Measurements from ENCODE around the gene OR12D2. TPM values are rescaled to one million over a fixed set of nuclear protein-coding genes. Genes with fewer than 3 reads are reported as not detected.
"Not testable (repeated sequence)": the region's sequence is repeated elsewhere in the genome, so short reads cannot be mapped to it uniquely, and the experiment has no call there.

The OR12D2 gene, protein sequence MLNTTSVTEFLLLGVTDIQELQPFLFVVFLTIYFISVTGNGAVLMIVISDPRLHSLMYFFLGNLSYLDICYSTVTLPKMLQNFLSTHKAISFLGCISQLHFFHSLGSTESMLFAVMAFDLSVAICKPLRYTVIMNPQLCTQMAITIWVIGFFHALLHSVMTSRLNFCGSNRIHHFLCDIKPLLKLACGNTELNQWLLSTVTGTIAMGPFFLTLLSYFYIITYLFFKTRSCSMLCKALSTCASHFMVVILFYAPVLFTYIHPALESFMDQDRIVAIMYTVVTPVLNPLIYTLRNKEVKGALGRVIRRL
- total RNA-seq, result not detected
- polyA plus RNA-seq, result not detected
- not detected for total RNA-seq

DNA sequence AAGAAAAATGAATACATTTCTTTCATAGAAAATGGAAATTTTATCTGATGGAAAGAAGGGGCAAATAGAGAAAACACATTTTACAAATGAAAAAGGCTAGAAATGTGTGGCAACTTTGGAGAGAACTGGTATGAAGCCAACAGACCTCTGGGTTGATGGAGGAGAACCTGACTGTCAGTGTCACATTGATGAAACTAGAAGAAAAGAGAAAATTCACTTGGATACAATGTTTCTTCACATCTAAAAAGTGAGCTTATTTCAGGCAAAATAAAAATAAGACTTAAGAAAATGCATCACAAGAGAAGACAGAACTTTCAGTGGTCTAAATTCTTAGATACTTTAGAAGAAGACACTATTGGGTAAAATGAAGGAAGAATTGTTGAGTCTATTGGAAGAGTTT is at the start of gene OR12D2:
Gene OR12D2 (plus strand): TSS at position 301 of the 400 bp plus-strand sequence. CDS start 1,069 bp downstream, outside the sequence.
- Mint-ChIP-seq H3K4me1 (no peaks in the 10 kb centered on the region), H3K4me3 (no peak within 1 kb of the TSS), H3K27me3 (peaks cover 6 to 66% (median 48%) of the 10 kb centered on the region in 5 donors), H3K36me3 (no peaks in the 10 kb centered on the region), H3K27ac (no peak within 1 kb of the TSS), H3K9me3 (peaks cover 0 to 10% (median 0%) of the 10 kb centered on the region in 11 donors)
- no peaks in the 10 kb centered on the region for H3K36me3 ChIP-seq (ENCODE audit: control insufficient read depth in 2 of 3, insufficient read depth in 3 of 3, low read length in 3 of 3)
- H3K9me3 ChIP-seq (ENCODE audit: control insufficient read depth in 2 of 3, low read length in 3 of 3), result no peaks in the 10 kb centered on the region
- DNase-seq (no peak), ATAC-seq (no peak)
- no peaks in the 10 kb centered on the region for H3K4me1 ChIP-seq (ENCODE audit: control insufficient read depth in 2 of 2, insufficient read depth in 2 of 2, low read length in 2 of 2)
- POLR2A ChIA-PET, result no interaction called here
- intact Hi-C loops (cut with micrococcal nuclease), result no loop called here
- no peak within 1 kb of the TSS for H3K27ac ChIP-seq (ENCODE audit: low read depth, low read length)
- CTCF ChIA-PET, result no interaction called here
- peaks cover 0 to 9% of the 10 kb centered on the region in 2 donors for H3K27me3 ChIP-seq (ENCODE audit: control insufficient read depth in 2 of 2, insufficient read depth in 2 of 2, low read length in 2 of 2)
- H3K4me3 ChIP-seq (ENCODE audit: low read length), result no peak within 1 kb of the TSS

DNA sequence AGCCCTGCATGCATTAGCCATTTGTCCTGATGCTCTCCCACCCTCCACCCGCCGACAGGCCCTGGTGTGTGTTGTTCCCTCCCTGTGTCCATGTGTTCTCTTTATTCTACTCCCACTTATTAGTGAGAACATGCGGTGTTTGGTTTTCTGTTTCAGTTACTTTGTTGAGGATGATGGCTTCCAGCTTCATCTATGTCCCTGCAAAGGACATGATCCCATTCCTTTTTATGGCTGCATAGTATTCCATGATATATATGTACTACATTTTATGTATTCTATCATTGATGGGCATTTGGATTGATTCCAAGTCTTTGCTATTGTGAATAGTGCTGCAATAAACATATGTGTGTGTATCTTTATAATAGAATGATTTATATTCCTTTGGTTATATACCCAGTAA is 46.1 kb upstream of the OR12D2 start:
- POLR2A ChIA-PET; CTCF ChIA-PET; DNase-seq; H3K4me3 ChIP-seq (ENCODE audit: low read length); intact Hi-C loops (cut with micrococcal nuclease); H3K4me3 Mint-ChIP-seq; H3K27ac Mint-ChIP-seq; H3K27ac ChIP-seq (ENCODE audit: low read depth, low read length); H3K4me1 Mint-ChIP-seq; H3K9me3 ChIP-seq (ENCODE audit: control insufficient read depth in 2 of 3, low read length in 3 of 3); H3K27me3 ChIP-seq (ENCODE audit: control insufficient read depth in 2 of 2, insufficient read depth in 2 of 2, low read length in 2 of 2); ATAC-seq; H3K4me1 ChIP-seq (ENCODE audit: control insufficient read depth in 2 of 2, insufficient read depth in 2 of 2, low read length in 2 of 2); H3K36me3 ChIP-seq (ENCODE audit: control insufficient read depth in 2 of 3, insufficient read depth in 3 of 3, low read length in 3 of 3): not testable (repeated sequence)
- Mint-ChIP-seq H3K9me3 (peaks cover 0 to 37% (median 14%) of the 10 kb centered on the region in 11 donors), H3K36me3 (peaks cover 0 to 10% (median 0%) of the 10 kb centered on the region in 5 donors), H3K27me3 (peaks cover 9 to 72% (median 49%) of the 10 kb centered on the region in 5 donors)

DNA sequence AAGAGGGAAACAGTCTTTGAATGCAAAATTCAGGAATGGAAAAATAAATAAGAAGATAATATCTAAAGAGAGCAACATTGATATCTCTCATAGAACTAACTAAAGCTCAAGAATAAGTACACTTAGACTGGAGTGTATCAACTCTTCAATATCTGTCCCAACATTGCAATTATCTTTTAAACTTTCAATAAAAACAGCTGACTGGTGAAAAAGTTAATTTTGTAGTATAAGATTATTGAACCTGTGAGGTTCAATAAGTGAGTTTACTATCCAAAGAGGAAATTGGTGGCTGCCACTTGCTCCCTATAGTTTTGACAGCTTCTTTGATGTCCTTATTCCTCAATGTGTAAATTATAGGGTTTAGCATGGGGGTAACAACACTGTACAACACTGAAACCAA is 40.5 kb upstream of the OR12D2 start:
- DNase-seq, result no peak
- Mint-ChIP-seq H3K36me3 (peaks cover 0 to 10% (median 0%) of the 10 kb centered on the region in 5 donors), H3K4me1 (no peaks in the 10 kb centered on the region), H3K27me3 (peaks cover 14 to 79% (median 67%) of the 10 kb centered on the region in 5 donors), H3K4me3 (no peak overlapping the region), H3K9me3 (peaks cover 0 to 34% (median 12%) of the 10 kb centered on the region in 11 donors), H3K27ac (no peak overlapping the region)
- no peaks in the 10 kb centered on the region for H3K4me1 ChIP-seq (ENCODE audit: control insufficient read depth in 2 of 2, insufficient read depth in 2 of 2, low read length in 2 of 2)
- no peak overlapping the region for H3K4me3 ChIP-seq (ENCODE audit: low read length)
- CTCF ChIA-PET, result no interaction called here
- no peak for ATAC-seq
- H3K27me3 ChIP-seq (ENCODE audit: control insufficient read depth in 2 of 2, insufficient read depth in 2 of 2, low read length in 2 of 2), result no peaks in the 10 kb centered on the region
- POLR2A ChIA-PET, result no interaction called here
- no peaks in the 10 kb centered on the region for H3K9me3 ChIP-seq (ENCODE audit: control insufficient read depth in 2 of 3, low read length in 3 of 3)
- no peak overlapping the region for H3K27ac ChIP-seq (ENCODE audit: low read depth, low read length)
- no peaks in the 10 kb centered on the region for H3K36me3 ChIP-seq (ENCODE audit: control insufficient read depth in 2 of 3, insufficient read depth in 3 of 3, low read length in 3 of 3)
- intact Hi-C loops (cut with micrococcal nuclease), result no loop called here

DNA sequence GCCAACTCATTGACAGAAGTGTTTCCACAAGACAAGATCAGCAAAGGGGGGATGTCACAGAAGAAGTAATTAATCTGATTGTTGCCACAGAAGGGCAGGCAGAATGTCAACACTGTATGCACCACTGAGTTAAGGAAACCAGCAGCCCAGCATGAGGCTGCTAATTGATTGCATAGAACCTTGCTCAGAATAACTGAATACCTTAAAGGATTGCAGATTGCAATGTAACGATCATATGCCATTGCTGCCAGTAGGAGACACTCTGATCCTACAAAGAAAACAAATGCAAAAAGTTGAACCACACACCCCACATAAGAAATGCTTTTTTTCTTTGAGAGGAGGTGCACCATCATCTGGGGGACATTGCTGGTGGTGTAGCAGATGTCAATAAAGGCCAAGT is 39.8 kb upstream of the OR12D2 start:
- Mint-ChIP-seq H3K27ac (no peak overlapping the region), H3K4me3 (no peak overlapping the region), H3K27me3 (peaks cover 14 to 78% (median 65%) of the 10 kb centered on the region in 5 donors), H3K9me3 (peaks cover 0 to 28% (median 10%) of the 10 kb centered on the region in 11 donors), H3K4me1 (no peaks in the 10 kb centered on the region), H3K36me3 (peaks cover 0 to 10% (median 0%) of the 10 kb centered on the region in 5 donors)
- CTCF ChIA-PET, result no interaction called here
- Histone ChIP-seq H3K27ac (ENCODE audit: low read depth, low read length) (no peak overlapping the region), H3K4me3 (ENCODE audit: low read length) (no peak overlapping the region), H3K27me3 (ENCODE audit: control insufficient read depth in 2 of 2, insufficient read depth in 2 of 2, low read length in 2 of 2) (no peaks in the 10 kb centered on the region), H3K4me1 (ENCODE audit: control insufficient read depth in 2 of 2, insufficient read depth in 2 of 2, low read length in 2 of 2) (no peaks in the 10 kb centered on the region), H3K9me3 (ENCODE audit: control insufficient read depth in 2 of 3, low read length in 3 of 3) (no peaks in the 10 kb centered on the region), H3K36me3 (ENCODE audit: control insufficient read depth in 2 of 3, insufficient read depth in 3 of 3, low read length in 3 of 3) (no peaks in the 10 kb centered on the region)
- POLR2A ChIA-PET, result no interaction called here
- intact Hi-C loops (cut with micrococcal nuclease), result no loop called here
- DNase-seq, result no peak
- no peak for ATAC-seq

DNA sequence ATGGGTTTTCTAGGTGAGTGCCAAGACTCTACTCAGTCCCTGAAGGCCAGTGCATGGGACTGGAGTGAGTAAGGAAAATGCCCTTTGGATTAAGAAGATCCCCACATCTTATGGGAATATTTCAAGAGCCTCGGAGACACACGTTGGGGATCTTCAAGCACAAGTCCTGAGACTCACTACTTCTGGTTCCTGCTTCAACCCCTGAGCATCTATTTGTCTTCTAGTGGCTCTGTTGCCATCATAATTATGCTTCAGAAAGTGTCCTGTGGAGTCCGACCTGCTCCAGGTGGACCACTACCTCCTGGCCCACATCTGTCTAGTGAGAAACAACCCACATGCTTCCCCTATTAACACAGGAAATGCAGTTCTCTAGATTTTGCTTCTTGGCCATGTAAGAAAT is 26.7 kb upstream of the OR12D2 start, which contains the start of gene OR5V1:
Gene OR5V1 (minus strand): TSS at position 101 of the 400 bp plus-strand sequence. CDS start 12,670 bp downstream, outside the sequence.
- H3K4me3 Mint-ChIP-seq, result no peak within 1 kb of the TSS
- intact Hi-C loops (cut with micrococcal nuclease), result no loop called here
- H3K9me3 ChIP-seq (ENCODE audit: control insufficient read depth in 2 of 3, low read length in 3 of 3), result no peaks in the 10 kb centered on the region
- H3K4me1 ChIP-seq (ENCODE audit: control insufficient read depth in 2 of 2, insufficient read depth in 2 of 2, low read length in 2 of 2), result no peaks in the 10 kb centered on the region
- no peak within 1 kb of the TSS for H3K4me3 ChIP-seq (ENCODE audit: low read length)
- H3K27ac ChIP-seq (ENCODE audit: low read depth, low read length), result no peak within 1 kb of the TSS
- H3K27ac Mint-ChIP-seq, result no peak within 1 kb of the TSS
- DNase-seq (no peak), ATAC-seq (no peak)
- POLR2A ChIA-PET, result no interaction called here
- H3K4me1 Mint-ChIP-seq, result no peaks in the 10 kb centered on the region
- no peaks in the 10 kb centered on the region for H3K27me3 ChIP-seq (ENCODE audit: control insufficient read depth in 2 of 2, insufficient read depth in 2 of 2, low read length in 2 of 2)
- H3K36me3 Mint-ChIP-seq, result no peaks in the 10 kb centered on the region
- H3K36me3 ChIP-seq (ENCODE audit: control insufficient read depth in 2 of 3, insufficient read depth in 3 of 3, low read length in 3 of 3), result no peaks in the 10 kb centered on the region
- peaks cover 0 to 15% (median 2%) of the 10 kb centered on the region in 11 donors for H3K9me3 Mint-ChIP-seq
- peaks cover 4 to 46% (median 30%) of the 10 kb centered on the region in 5 donors for H3K27me3 Mint-ChIP-seq
- CTCF ChIA-PET, result no interaction called here

DNA sequence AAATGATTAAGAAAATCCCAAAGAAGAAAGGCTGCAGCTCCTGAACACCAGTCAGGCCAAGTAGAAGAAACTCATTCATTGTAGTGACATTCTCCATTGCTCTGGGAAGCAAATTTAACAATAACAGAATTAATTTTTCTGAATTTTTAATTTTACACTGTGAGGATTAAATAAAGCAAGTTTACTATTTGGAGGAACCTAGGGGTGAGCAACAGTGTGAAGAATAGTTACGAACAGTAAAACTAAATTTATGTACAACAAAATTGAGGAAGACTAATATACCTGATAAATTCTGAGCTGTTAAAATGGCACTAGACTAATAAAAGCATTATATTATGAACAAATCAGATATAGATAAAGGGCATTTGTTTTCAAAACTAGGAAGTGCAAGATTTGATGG is 20.2 kb upstream of the OR12D2 start, which contains the start of gene OR12D3:
Gene OR12D3 (minus strand): TSS at position 101 of the 400 bp plus-strand sequence. CDS start 4 bp downstream, at position 97.
- no peaks in the 10 kb centered on the region for H3K4me1 Mint-ChIP-seq
- peaks cover 0 to 4% (median 0%) of the 10 kb centered on the region in 5 donors for H3K36me3 Mint-ChIP-seq
- no peaks in the 10 kb centered on the region for H3K9me3 ChIP-seq (ENCODE audit: control insufficient read depth in 2 of 3, low read length in 3 of 3)
- H3K4me1 ChIP-seq (ENCODE audit: control insufficient read depth in 2 of 2, insufficient read depth in 2 of 2, low read length in 2 of 2), result no peaks in the 10 kb centered on the region
- ChIA-PET CTCF (no interaction called here), POLR2A (no interaction called here)
- no peak within 1 kb of the TSS for H3K27ac ChIP-seq (ENCODE audit: low read depth, low read length)
- H3K27me3 ChIP-seq (ENCODE audit: control insufficient read depth in 2 of 2, insufficient read depth in 2 of 2, low read length in 2 of 2), result no peaks in the 10 kb centered on the region
- intact Hi-C loops (cut with micrococcal nuclease), result no loop called here
- no peak within 1 kb of the TSS for H3K27ac Mint-ChIP-seq
- no peaks in the 10 kb centered on the region for H3K36me3 ChIP-seq (ENCODE audit: control insufficient read depth in 2 of 3, insufficient read depth in 3 of 3, low read length in 3 of 3)
- H3K9me3 Mint-ChIP-seq, result peaks cover 0 to 7% (median 0%) of the 10 kb centered on the region in 11 donors
- ATAC-seq (no peak), DNase-seq (no peak)
- H3K4me3 ChIP-seq (ENCODE audit: low read length), result no peak within 1 kb of the TSS
- no peak within 1 kb of the TSS for H3K4me3 Mint-ChIP-seq
- peaks cover 10 to 70% (median 45%) of the 10 kb centered on the region in 5 donors for H3K27me3 Mint-ChIP-seq

DNA sequence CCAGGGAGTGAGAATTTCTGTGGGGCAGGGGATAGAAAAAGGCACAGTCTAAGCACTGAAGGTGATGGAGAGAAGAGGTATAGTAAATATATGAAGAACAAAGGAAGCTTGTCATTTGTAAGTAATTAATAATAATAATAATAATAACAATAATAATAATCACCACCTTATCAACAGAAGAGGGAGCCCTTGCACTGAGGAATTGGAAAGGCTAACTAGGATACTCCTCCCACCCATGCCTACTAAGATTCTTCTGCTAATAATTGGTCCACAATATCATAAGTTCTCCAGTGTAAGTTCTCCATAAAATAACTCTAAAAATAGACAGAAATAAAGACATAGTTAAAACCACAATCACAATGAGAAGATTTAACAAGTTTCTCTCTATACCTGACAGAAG is 19.4 kb upstream of the OR12D2 start:
- Histone ChIP-seq H3K36me3 (ENCODE audit: control insufficient read depth in 2 of 3, insufficient read depth in 3 of 3, low read length in 3 of 3) (no peaks in the 10 kb centered on the region), H3K4me1 (ENCODE audit: control insufficient read depth in 2 of 2, insufficient read depth in 2 of 2, low read length in 2 of 2) (no peaks in the 10 kb centered on the region), H3K27me3 (ENCODE audit: control insufficient read depth in 2 of 2, insufficient read depth in 2 of 2, low read length in 2 of 2) (no peaks in the 10 kb centered on the region), H3K9me3 (ENCODE audit: control insufficient read depth in 2 of 3, low read length in 3 of 3) (no peaks in the 10 kb centered on the region), H3K27ac (ENCODE audit: low read depth, low read length) (no peak overlapping the region), H3K4me3 (ENCODE audit: low read length) (no peak overlapping the region)
- no peak for ATAC-seq
- Mint-ChIP-seq H3K4me1 (no peaks in the 10 kb centered on the region), H3K9me3 (peaks cover 0 to 6% (median 0%) of the 10 kb centered on the region in 11 donors), H3K27ac (no peak overlapping the region), H3K36me3 (peaks cover 0 to 4% (median 0%) of the 10 kb centered on the region in 5 donors), H3K4me3 (no peak overlapping the region), H3K27me3 (peaks cover 7 to 70% (median 39%) of the 10 kb centered on the region in 5 donors)
- CTCF ChIA-PET, result no interaction called here
- intact Hi-C loops (cut with micrococcal nuclease), result no loop called here
- POLR2A ChIA-PET, result no interaction called here
- DNase-seq, result no peak

Data from naive thymus-derived CD4-positive, alpha-beta T cell (primary cell).